Measurements from ENCODE around the gene NCK1.

DNA sequence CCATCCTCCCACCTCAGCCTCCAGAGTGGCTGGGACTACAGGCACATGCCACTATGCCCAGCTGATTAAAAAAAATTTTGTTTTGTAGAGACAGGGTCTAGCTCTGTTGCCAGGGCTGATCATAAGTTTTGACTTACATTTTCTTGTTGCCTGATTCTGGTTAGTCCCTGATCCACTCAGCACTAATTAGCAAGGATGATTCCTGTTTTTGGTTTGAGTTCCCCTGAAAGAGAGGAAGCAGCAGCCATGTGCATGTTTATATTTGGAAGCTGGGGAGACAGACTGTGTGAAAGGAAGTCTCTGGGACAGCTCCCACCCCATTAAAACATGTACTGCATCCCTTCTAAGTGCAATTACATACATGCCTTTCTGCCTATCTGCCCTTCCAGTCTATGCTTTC lies 3.6 kb upstream of the NCK1 start:
- no peak for TF ChIP-seq POLR2A (IDR thresholded peaks at IDR 0.05)
- TF ChIP-seq, protein P1, sequence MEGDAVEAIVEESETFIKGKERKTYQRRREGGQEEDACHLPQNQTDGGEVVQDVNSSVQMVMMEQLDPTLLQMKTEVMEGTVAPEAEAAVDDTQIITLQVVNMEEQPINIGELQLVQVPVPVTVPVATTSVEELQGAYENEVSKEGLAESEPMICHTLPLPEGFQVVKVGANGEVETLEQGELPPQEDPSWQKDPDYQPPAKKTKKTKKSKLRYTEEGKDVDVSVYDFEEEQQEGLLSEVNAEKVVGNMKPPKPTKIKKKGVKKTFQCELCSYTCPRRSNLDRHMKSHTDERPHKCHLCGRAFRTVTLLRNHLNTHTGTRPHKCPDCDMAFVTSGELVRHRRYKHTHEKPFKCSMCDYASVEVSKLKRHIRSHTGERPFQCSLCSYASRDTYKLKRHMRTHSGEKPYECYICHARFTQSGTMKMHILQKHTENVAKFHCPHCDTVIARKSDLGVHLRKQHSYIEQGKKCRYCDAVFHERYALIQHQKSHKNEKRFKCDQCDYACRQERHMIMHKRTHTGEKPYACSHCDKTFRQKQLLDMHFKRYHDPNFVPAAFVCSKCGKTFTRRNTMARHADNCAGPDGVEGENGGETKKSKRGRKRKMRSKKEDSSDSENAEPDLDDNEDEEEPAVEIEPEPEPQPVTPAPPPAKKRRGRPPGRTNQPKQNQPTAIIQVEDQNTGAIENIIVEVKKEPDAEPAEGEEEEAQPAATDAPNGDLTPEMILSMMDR (IDR thresholded peaks at IDR 0.05) = no peak

All from lower leg skin (tissue), 3 donors.